Endothelial cell (in vitro differentiated cells): Measurements from ENCODE around the gene HYAL1. TPM values are rescaled to one million over a fixed set of nuclear protein-coding genes. Genes with fewer than 3 reads are reported as not detected.
A peak's percentile ranks its signal among the peaks of the same experiment; 100 is the strongest.

Source experiments
- DNase-seq: peaks from one replicate; pipeline ENCODE4 v3.0.0; 2021; ENCODE audit warnings: low spot score
- H3K27ac Mint-ChIP-seq: one replicate; pipeline ENCODE4 v1.8.0; 2021; ENCODE audit warnings: mixed read lengths, inconsistent platforms; ENCODE audit not compliant: unreplicated experiment
- H3K27me3 Mint-ChIP-seq: one replicate; pipeline ENCODE4 v1.8.0; 2021; ENCODE audit warnings: mild to moderate bottlenecking, moderate library complexity, mixed read lengths, inconsistent platforms; ENCODE audit not compliant: unreplicated experiment
- H3K36me3 Mint-ChIP-seq: one replicate; pipeline ENCODE4 v1.8.0; 2021; ENCODE audit warnings: mild to moderate bottlenecking, low read depth, mixed read lengths, inconsistent platforms; ENCODE audit not compliant: unreplicated experiment
- H3K4me1 Mint-ChIP-seq: one replicate; pipeline ENCODE4 v1.8.0; 2021; ENCODE audit warnings: mild to moderate bottlenecking, mixed read lengths, inconsistent platforms; ENCODE audit not compliant: unreplicated experiment
- H3K4me3 Mint-ChIP-seq: one replicate; pipeline ENCODE4 v1.8.0; 2021; ENCODE audit warnings: mild to moderate bottlenecking, mixed read lengths, inconsistent platforms; ENCODE audit not compliant: unreplicated experiment
- H3K9me3 Mint-ChIP-seq: one replicate; pipeline ENCODE4 v1.8.0; 2021; ENCODE audit warnings: mixed read lengths, inconsistent platforms; ENCODE audit not compliant: unreplicated experiment
- CTCF ChIP-seq: fragments of 200-600 bp; sonication (generic); IDR thresholded peaks from one replicate; pipeline ENCODE4 v1.5.0; 2021; ENCODE audit warnings: antibody characterized with exemption; ENCODE audit not compliant: unreplicated experiment
- total RNA-seq: library from RNA; stranded (reverse); fragmentation: NEBNext Ultra II Directional; extraction: Animal tissue kit (Norgen Biotek cat#: 25700); gene quantifications from one replicate; pipeline ENCODE4 v1.2.1, GENCODE V29; 2021; ENCODE audit not compliant: unreplicated experiment

Gene HYAL1
- total RNA-seq, 1 donor from 2014 or later = 1.6 TPM

- Mint-ChIP-seq H3K4me1 (peaks cover 29% of the 10 kb centered on the region), H3K4me3 (peak overlapping the region; percentile 80), H3K27me3 (peaks cover 17% of the 10 kb centered on the region), H3K27ac (peak overlapping the region; percentile 88), H3K9me3 (no peaks in the 10 kb centered on the region), H3K36me3 (peaks cover 20% of the 10 kb centered on the region)
- TF ChIP-seq CTCF = no peak
- peak; percentile 70 for DNase-seq
Observed at GRCh38 chr3:50256978-50257890, 46.1 kb downstream of the HYAL1 start.

- Mint-ChIP-seq H3K4me3 (no peak overlapping the region), H3K9me3 (no peaks in the 10 kb centered on the region), H3K27ac (peak overlapping the region; percentile 72), H3K4me1 (peaks cover 35% of the 10 kb centered on the region), H3K36me3 (peaks cover 27% of the 10 kb centered on the region), H3K27me3 (peaks cover 18% of the 10 kb centered on the region)
- DNase-seq = no peak
- no peak for TF ChIP-seq CTCF
Observed at GRCh38 chr3:50255251-50255615, 48.1 kb downstream of the HYAL1 start.

- Mint-ChIP-seq H3K27me3 (peaks cover 19% of the 10 kb centered on the region), H3K9me3 (no peaks in the 10 kb centered on the region), H3K36me3 (peaks cover 27% of the 10 kb centered on the region), H3K27ac (peak overlapping the region; percentile 72), H3K4me1 (peaks cover 38% of the 10 kb centered on the region), H3K4me3 (no peak overlapping the region)
- no peak for TF ChIP-seq CTCF
- DNase-seq = peak; percentile 16
Observed at GRCh38 chr3:50254577-50255250, 48.7 kb downstream of the HYAL1 start.

GRCh38 chr3:50251220-50251619, 52.2 kb downstream of the HYAL1 start:
- peak overlapping the region; percentile 56 for H3K4me3 Mint-ChIP-seq
- no peak for TF ChIP-seq CTCF
- H3K27ac Mint-ChIP-seq = peak overlapping the region; percentile 76
- H3K27me3 Mint-ChIP-seq = peaks cover 16% of the 10 kb centered on the region
- H3K4me1 Mint-ChIP-seq = peaks cover 55% of the 10 kb centered on the region
- peaks cover 26% of the 10 kb centered on the region for H3K36me3 Mint-ChIP-seq
- no peak for DNase-seq
- no peaks in the 10 kb centered on the region for H3K9me3 Mint-ChIP-seq

GRCh38 chr3:50250514-50250913, 52.9 kb downstream of the HYAL1 start:
- H3K27ac Mint-ChIP-seq = no peak overlapping the region
- H3K4me3 Mint-ChIP-seq = no peak overlapping the region
- H3K9me3 Mint-ChIP-seq = no peaks in the 10 kb centered on the region
- no peak for DNase-seq
- H3K36me3 Mint-ChIP-seq = peaks cover 26% of the 10 kb centered on the region
- H3K27me3 Mint-ChIP-seq = peaks cover 16% of the 10 kb centered on the region
- H3K4me1 Mint-ChIP-seq = peaks cover 58% of the 10 kb centered on the region
- TF ChIP-seq CTCF = no peak
